Mesangial cell (primary cell): ENCODE data around the gene NUDT19. TPM values are rescaled to one million over a fixed set of nuclear protein-coding genes. Genes with fewer than 3 reads are reported as not detected.

ENCODE experiments used
- total RNA-seq: library from RNA; depleted of rRNA; stranded (reverse); fragments of >200 nt; gene quantifications from 2 replicates; pipeline ENCODE4 v1.2.3, GENCODE V29; 2015

NUDT19 gene
- total RNA-seq = 11.9 and 13.6 TPM in 2 replicates

GRCh38 chr19:32691291-32691951, at the start of gene NUDT19:
Gene NUDT19 (plus strand): TSS chr19:32691821. CDS start chr19:32691961, 140 bp downstream.

GRCh38 chr19:32674931-32675719, 16.5 kb upstream of the NUDT19 start, which contains the start of gene ANKRD27:
Gene ANKRD27 (minus strand): TSS chr19:32675180. CDS start chr19:32659015, 16,165 bp downstream.

GRCh38 chr19:32675720-32676185, 15.9 kb upstream of the NUDT19 start, which contains the start of gene RGS9BP:
Gene RGS9BP (plus strand): TSS chr19:32675848. CDS start chr19:32676264, 416 bp downstream.

GRCh38 chr19:32719611-32720059, 28.0 kb downstream of the NUDT19 start, which contains the start of gene TDRD12:
Gene TDRD12 (plus strand): TSS chr19:32719767. CDS start chr19:32720073, 306 bp downstream.

Other genes with a start within 250 kb of the NUDT19 start
- 93.4 and 235 TPM in 2 replicates for gene PDCD5, start 110.6 kb upstream of the NUDT19 start, total RNA-seq
- gene ANKRD27, start 16.6 kb upstream of the NUDT19 start, total RNA-seq = 16.6 and 21.2 TPM in 2 replicates
- 0.51 TPM in 1 of 2 replicates, not detected in the other for gene RGS9BP, start 16.0 kb upstream of the NUDT19 start, total RNA-seq
- gene TDRD12, start 27.9 kb downstream of the NUDT19 start, total RNA-seq = not detected in 2 replicates
- not detected in 2 replicates for gene SLC7A9, start 177.9 kb downstream of the NUDT19 start, total RNA-seq